HG03280 (cell line): ENCODE data around the gene KIF7.
"Not testable (repeated sequence)": the region's sequence is repeated elsewhere in the genome, so short reads cannot be mapped to it uniquely, and the experiment has no call there.

Source experiments
- ATAC-seq: cut with Tn5 transposase; IDR thresholded peaks from one replicate; pipeline ENCODE4 v1.9.1; 2021; ENCODE audit warnings: mild to moderate bottlenecking, moderate library complexity; ENCODE audit not compliant: unreplicated experiment

The KIF7 gene

GRCh38 chr15:89621547-89621946, 33.7 kb downstream of the KIF7 start:
- no peak for ATAC-seq

DNA sequence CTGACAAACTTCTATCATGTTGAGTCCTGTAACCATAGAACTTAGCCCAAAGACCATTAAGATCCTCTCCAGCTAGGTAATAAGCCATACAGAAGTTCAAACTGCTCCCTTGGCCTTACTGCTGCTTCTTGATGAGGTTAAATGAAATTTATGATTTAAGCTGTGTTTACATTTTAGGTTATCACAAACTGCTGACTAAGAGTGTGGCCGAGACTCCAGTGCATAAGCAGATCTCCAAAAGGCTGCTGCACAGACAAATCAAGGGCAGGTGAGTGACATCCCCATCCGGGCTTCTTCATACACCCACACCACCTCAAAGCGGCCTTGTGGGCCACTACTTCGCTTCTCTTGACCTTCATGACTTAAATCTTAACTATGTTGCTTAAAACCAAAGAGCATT, 39.0 kb downstream of the KIF7 start:
- ATAC-seq: no peak

DNA sequence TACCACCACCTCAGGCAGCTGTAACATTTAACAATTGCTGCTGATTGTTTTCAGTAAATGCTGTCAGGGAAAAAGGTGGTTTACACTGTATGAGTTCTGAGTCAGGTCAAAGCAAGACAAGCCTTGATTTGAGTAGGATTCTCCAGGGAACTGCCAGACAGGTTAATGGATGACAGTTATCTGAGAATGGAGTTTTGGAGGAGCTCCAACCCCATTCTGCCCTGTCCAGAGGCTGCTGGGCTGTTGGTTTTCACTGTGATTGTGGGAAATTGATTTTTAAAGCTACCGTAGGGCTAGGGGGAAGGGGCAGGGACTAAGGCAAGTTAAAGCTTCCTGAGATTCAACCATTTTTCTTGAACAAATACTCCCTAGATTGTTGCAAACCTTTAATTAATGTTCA, 40.1 kb downstream of the KIF7 start:
- no peak for ATAC-seq

GRCh38 chr15:89614164-89614563, 41.1 kb downstream of the KIF7 start:
- no peak for ATAC-seq

- ATAC-seq: no peak
Observed at GRCh38 chr15:89613031-89613430, 42.2 kb downstream of the KIF7 start.

- no peak for ATAC-seq
Observed at GRCh38 chr15:89611317-89611716, 44.0 kb downstream of the KIF7 start.

DNA sequence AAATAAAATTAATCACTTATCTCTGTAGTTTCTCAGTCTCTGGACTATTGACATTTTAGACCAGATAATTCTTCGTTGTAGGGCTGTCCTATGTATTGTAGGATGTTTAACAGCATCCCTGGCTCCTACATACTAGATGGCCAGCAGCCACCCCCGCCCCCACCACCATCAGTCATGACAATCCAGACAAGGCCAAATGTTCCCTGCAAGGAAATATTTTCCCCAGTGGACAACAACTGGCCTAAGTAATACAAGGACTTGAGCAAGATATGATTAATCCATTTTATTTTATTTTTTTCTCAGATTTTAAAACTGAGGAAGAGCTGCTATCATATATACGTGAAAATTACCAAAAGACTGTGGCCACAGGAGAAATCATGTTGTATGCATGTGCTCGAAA, 56.2 kb downstream of the KIF7 start:
- ATAC-seq: no peak

GRCh38 chr15:89593018-89593417, 62.2 kb downstream of the KIF7 start:
- ATAC-seq: no peak

- no peak for ATAC-seq
Observed at GRCh38 chr15:89591834-89592233, 63.4 kb downstream of the KIF7 start.

DNA sequence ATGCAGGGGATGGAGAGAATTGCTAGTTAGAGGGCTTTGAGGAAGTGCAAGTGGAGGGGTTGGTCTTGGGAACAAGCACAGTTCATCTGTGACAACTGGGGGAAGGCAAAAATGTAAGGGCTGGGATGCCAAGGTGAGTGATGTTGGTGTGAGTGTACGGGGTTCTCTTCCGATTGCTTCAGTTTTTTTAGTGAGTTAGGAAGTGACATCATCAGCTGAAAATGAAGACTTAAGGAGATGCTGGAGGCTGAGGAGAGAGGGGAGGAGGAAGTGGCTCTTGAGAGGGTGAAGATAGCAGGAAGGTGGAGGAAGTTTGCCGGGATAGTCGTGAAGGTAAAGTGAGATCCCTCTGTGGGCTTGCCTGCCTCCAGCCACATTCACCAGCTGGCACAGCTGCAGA, 67.3 kb downstream of the KIF7 start:
- ATAC-seq: no peak

GRCh38 chr15:89586651-89587050, 68.6 kb downstream of the KIF7 start:
- ATAC-seq: no peak

GRCh38 chr15:89580747-89581146, 74.5 kb downstream of the KIF7 start:
- ATAC-seq: not testable (repeated sequence)

GRCh38 chr15:89578146-89578545, 77.1 kb downstream of the KIF7 start:
- no peak for ATAC-seq
